HT1080 (cell line): Measurements from ENCODE around the gene PLAGL1. TPM values are rescaled to one million over a fixed set of nuclear protein-coding genes. Genes with fewer than 3 reads are reported as not detected.
A peak's percentile ranks its signal among the peaks of the same experiment; 100 is the strongest.
"Not testable (repeated sequence)": the region's sequence is repeated elsewhere in the genome, so short reads cannot be mapped to it uniquely, and the experiment has no call there.

ENCODE experiments used
- DNase-seq: peaks from one replicate; pipeline ENCODE4 v3.0.0-alpha.2; 2015; ENCODE audit warnings: low read depth
- polyA plus RNA-seq, 2 experiments: library from polyadenylated mRNA; depleted of rRNA; stranded (reverse); fragments of >200 nt; gene quantifications; 2 replicates each; pipeline ENCODE4 v1.2.3, GENCODE V29; 2015
- total RNA-seq: library from RNA; depleted of rRNA; stranded (reverse); fragments of >200 nt; shearing (Covaris generic); gene quantifications from 2 replicates; pipeline ENCODE4 v1.2.3, GENCODE V29; 2014; rRNA removed

The PLAGL1 gene, protein sequence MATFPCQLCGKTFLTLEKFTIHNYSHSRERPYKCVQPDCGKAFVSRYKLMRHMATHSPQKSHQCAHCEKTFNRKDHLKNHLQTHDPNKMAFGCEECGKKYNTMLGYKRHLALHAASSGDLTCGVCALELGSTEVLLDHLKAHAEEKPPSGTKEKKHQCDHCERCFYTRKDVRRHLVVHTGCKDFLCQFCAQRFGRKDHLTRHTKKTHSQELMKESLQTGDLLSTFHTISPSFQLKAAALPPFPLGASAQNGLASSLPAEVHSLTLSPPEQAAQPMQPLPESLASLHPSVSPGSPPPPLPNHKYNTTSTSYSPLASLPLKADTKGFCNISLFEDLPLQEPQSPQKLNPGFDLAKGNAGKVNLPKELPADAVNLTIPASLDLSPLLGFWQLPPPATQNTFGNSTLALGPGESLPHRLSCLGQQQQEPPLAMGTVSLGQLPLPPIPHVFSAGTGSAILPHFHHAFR
- 2.6 and 7.1 TPM in 2 replicates for total RNA-seq
- 17.2 and 17.6 TPM in 2 replicates for polyA plus RNA-seq (2015; cell fraction: cytosol; rRNA removed)
- polyA plus RNA-seq (2015; cell fraction: nucleus; rRNA removed) = 44.0 and 49.8 TPM in 2 replicates

DNA sequence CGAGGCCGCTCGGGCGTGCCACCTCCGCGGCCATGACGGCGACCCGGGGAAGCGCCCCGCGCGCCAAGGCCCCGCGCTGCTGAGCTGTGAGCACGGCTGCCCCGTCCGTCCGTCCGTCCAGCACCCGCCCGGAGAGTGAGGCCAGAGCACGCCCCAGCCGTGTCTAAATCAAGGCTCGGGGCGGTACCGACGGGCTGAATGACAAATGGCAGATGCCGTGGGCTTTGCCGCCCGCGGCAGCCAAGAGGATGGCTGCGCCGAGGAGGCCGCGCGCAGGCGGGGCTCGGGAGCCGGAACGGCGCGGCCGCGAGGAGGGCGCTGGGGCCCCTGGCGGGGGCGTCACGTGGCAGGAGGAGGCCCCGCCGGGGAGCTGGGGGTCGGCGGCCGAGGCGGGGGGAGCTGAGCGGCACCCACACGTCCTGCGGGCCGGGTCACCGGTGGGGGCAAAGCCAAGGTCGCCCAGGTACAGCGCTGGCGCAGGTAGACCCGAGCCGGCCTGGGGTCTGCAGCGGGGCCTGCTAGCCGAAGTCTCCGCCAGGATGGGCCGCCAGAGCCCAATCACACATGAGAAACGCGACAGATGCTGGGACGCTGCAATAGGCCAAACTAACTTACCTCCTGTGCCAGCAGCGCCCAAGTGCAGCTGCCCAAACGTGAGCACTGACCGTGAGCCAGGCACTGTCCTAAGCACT, at the start of gene PLAGL1:
Gene PLAGL1 (minus strand): TSS at position 140 of the 692 bp plus-strand sequence. CDS start 60,123 bp downstream, outside the sequence.
- DNase-seq = peak; percentile 46

DNA sequence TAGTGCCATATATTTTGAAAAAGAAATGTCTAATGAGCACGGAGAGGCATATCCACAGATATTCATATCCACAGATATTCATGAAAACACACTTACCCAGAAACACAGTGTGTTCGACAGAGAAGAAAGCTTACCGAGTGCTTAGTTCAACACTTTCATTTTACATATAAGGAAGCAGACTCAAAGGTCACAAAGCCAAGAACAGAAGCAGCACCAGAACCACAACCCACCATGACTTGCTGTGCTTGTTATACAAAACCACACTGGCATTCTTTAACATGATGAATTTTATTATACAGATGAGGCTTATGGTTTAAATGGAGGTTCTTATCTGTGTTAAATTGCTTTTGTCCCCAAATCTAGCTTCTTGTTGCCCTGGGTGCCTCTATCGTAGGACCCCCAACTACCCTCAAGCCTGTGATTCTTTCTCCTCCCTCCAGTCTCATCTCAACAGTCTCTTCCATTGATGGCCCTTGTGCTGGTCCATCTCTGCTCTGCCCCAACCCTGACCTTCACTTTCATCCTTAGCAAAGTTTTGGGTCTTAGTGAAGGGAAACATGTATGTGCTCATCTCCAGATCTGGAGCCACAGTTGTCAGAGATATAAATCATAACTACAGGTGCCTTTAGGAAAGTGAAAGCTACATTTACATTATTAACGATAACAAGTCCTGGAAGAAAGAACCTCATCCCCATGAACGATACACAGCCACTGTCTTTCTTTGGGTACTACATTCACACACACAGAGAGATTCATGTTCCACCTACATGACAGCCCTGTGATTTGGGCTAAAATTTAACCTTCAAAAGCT, 47.3 kb upstream of the PLAGL1 start:
- DNase-seq = peak; percentile 8

DNA sequence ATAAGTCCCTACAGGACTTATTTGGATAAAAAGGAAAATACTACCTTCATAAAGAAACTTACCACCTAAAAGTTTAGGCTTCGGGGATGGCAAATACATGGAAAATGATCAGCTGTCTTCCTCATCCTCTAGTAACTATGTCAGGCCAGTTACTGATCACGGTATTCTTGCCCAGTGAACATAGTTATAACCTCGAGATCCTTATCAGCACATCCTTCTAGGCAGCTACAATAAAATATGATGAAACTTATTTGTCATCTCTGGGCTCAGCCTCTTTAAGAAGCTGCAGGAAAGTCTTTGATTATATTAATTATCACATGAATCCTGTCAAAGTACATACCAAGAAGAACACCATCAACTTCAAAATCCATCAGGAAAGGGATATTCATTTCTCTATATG, 45.5 kb upstream of the PLAGL1 start:
- DNase-seq = no peak

DNA sequence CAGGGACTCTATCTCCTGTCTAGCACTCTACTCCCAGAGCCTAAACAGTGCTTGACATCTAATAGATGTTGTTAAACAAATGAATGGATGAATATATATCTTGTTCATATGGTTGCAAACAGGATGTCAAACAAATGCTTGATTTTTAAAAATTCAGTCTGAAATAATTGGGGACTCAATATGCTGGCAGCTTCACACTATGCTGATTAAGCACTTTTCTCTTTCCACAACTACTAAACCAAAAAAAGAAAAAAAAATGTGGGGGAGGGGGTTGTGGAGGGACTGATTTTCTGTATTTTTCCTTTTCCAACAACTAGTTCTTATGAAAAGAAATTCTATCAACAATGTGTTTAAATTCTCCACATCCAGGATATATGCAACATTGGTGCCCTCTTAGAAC, 44.4 kb upstream of the PLAGL1 start:
- DNase-seq = no peak

GRCh38 chr6:144049386-144049785, 41.3 kb upstream of the PLAGL1 start:
- no peak for DNase-seq

GRCh38 chr6:144047688-144048087, 39.6 kb upstream of the PLAGL1 start:
- DNase-seq = no peak

DNA sequence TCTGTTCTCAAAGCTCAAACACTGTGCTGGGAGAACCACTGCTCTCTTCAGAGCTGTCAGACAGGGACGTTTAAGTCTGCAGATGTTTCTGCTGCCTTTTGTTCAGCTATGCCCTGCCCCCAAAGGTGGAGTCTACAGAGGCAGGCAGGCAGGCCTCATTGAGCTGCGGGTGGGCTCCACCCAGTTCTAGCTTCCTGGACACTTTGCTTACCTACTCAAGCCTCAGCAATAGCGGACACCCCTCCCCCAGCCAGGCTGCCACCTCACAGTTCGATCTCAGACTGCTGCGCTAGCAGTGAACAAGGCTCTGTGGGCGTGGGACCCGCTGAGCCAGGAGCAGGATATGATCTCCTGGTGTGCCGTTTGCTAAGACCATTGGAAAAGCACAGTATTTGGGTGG, 38.6 kb upstream of the PLAGL1 start:
- not testable (repeated sequence) for DNase-seq

DNA sequence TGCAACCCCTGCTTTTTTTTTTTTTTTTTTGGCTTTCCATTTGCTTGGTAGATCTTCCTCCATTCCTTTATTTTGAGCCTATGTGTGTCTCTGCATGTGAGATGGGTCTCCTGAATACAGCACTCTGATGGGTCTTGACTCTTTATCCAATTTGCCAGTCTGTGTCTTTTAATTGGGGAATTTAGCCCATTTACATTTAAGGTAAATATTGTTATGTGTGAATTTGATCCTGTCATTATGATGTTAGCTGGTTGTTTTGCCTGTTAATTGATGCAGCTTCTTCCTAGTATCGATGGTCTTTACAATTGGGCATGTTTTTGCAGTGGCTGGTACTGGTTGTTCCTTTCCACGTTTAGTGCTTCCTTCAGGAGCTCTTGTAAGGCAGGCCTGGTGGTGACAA, 36.9 kb upstream of the PLAGL1 start:
- DNase-seq = not testable (repeated sequence)

GRCh38 chr6:144036835-144037195, 28.8 kb upstream of the PLAGL1 start:
- no peak for DNase-seq

DNA sequence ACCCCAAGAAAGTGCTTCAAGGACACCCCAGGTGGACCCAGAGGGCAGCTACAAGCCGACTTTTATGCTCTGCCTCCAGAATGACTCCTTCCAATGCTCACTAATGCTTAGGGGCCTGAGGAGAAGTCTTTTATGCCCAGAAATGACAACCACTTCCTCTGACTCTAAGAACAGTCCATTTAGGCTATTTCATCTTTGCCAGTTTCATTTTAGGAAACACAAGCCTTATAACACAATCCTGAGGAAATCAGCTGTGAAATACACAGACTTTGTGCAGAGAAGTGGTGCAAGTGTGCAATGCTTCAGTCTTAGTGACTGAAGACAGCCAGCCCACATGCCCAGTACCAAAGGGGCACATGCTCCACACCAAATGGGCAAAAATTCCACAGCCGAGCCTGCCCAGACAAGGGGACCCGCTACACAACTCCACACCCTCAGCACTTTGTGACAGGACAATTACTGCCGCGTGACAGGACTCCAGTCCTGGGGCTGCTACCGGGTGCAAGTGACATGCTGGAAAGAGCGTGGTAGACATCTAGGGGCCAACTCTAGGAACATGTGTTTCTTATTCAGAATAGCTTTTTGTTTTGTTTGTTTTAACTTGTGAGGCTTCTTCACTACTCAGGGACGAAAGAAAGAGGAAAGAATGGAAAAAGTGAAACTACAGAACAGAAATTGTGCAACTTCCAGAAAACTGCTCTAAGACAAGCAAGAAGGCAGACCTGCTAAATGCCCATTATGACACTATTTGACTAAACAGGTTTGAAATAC, 28.2 kb upstream of the PLAGL1 start:
- DNase-seq = no peak

GRCh38 chr6:144035416-144035815, 27.4 kb upstream of the PLAGL1 start:
- no peak for DNase-seq

DNA sequence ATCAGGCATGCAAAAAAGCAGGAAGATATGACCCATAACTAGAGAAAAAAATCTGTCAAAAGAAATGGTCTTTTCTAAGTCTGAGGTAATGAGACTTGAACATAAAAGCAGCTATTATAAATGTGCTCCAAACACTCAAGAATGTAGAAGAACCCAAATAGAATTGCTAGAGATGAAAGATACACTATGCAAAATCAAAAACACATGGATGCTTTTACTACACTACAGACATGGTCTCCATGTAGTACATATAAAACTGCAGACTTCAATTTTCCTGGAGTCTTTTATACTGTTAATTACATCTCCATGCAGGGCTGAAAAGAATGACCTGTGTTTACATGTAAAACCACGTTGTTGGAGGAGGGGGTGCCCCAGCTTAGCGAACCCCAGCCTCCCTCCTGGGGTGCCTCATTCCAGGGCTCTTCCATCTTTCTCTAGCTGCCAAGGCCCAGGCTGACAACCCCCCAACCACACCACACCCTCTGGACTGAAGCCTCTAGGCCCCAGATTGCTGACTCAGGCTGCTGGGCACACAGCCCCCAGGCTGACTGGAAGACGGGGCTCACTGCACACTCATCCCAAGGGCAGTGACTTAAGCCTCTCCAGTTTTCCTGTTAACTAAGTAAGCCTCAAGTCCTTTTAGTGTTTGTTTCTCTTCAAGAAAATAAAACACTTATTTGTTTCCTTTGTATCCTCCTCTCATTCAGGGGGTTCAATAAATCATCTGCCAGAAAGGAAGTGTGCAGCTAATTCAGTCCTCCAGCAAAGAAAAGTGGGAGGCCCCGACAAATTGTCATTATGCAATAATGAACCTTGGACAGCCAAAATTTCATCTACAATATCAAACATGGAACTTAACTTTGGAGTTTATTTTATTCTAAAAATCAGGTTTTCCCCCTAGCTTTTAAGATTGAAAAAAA, 26.0 kb upstream of the PLAGL1 start:
- peak; percentile 53 for DNase-seq

- DNase-seq = no peak
Measured at GRCh38 chr6:144029452-144029851, 21.4 kb upstream of the PLAGL1 start.

GRCh38 chr6:144027932-144028587, 20.0 kb upstream of the PLAGL1 start:
- no peak for DNase-seq

DNA sequence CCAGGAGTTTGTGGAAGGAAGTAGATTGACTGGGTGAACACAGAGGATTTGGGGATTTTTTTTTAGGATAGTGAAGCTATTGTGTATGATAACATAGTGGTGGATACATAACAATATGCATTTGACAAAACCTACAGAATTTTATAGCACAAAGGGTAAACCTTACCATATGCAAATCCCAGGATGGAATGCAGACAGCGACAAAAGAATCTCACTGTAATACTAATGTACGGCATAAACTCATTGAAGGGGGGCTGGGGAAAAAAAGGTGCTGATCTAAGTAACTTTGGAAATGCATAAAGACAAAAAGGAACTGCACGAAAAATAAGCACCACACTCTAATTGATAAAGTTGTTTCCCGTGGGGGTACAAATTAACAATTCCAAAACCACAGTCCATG, 15.2 kb upstream of the PLAGL1 start:
- no peak for DNase-seq

- DNase-seq = no peak
Measured at GRCh38 chr6:144019929-144020328, 11.9 kb upstream of the PLAGL1 start.

- peak; percentile 34 for DNase-seq
Measured at GRCh38 chr6:144017166-144018094, 9.4 kb upstream of the PLAGL1 start.

DNA sequence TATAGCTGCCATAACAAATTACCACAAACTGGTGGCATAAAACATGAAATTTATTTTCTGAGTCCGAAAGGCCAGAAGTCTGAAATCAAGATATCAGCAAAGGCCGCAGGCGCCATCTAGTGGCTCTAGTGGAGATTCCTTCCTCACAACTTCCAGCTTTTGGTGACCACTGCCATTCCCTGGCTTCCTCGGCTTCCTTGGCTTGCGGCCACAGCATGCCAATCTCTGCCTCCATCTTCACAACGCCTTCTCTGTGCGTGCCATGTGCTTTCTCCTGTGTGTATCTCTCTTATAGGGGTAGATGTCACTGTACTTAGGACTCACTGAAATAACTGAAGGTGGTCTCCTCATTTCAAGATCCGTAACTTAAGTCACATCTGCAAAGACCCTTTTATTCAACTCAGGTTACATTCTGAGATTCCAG, 5.4 kb upstream of the PLAGL1 start:
- peak; percentile 75 for DNase-seq
